HepG2 (cell line): ENCODE measurements around the gene PLS1. TPM values are rescaled to one million over a fixed set of nuclear protein-coding genes. Genes with fewer than 3 reads are reported as not detected.

Source experiments
- ATAC-seq: fragments of 200-7000 bp; cut with Tn5 transposase; 3 replicates; pipeline ENCODE4 v1.9.1; 2020; ENCODE audit warnings: mild to moderate bottlenecking, moderate library complexity
- BruUV-seq: library from RNA; stranded (reverse); fragments of 400-500 nt; replicated peaks from 2 replicates; lab custom pipeline; 2021; lab: Mats Ljungman, UMichigan
- CTCF ChIA-PET: fragments of 300-600 bp; formaldehyde crosslinking; extraction: SDS; loops from one replicate; lab custom pipeline; 2021; ENCODE audit warnings: low total read pairs, inconsistent platforms, low intra/inter-chr PET ratio; lab: Yijun Ruan, JAX
- POLR2A ChIA-PET: fragments of 350-600 bp; sonication (Branson Sonifier 250); formaldehyde crosslinking; loops from one replicate; lab custom pipeline; 2020; ENCODE audit warnings: antibody characterized with exemption, inconsistent platforms; lab: Yijun Ruan, JAX
- DNase-seq: peaks from one replicate; pipeline ENCODE4 v3.0.0-alpha.2; 2015; ENCODE audit warnings: low spot score
- FAIRE-seq: peaks from 3 replicates; lab custom pipeline; 2011; peaks lifted over from hg19 to GRCh38; lab: Jason Lieb, UNC
- H2AFZ ChIP-seq: one replicate; pipeline ENCODE4 v1.6.1; 2011; ENCODE audit warnings: low read length, inconsistent platforms
- H3K27ac ChIP-seq: fragments of 300-600 bp; 3 replicates; pipeline ENCODE4 v1.8.0; 2011; ENCODE audit warnings: mixed run types, mild to moderate bottlenecking, mixed read lengths, low read length, inconsistent platforms; ENCODE audit not compliant: insufficient read depth; ENCODE audit errors: extremely low read length
- H3K27me3 ChIP-seq, 2 experiments: fragments of 200-600 bp in 1 of 2; 2 replicates in 1 of 2; 3 replicates in 1 of 2; pipeline versions ENCODE4 v1.6.0 to v1.8.0; 2011; ENCODE audit warnings: low read length in 2 of 2, mild to moderate bottlenecking in 2 of 2, moderate library complexity in 2 of 2, inconsistent platforms in 1 of 2; ENCODE audit not compliant: insufficient read depth in 2 of 2, control insufficient read depth in 1 of 2
- H3K36me3 ChIP-seq, 2 experiments: fragments of 200-600 bp in 1 of 2; replicated peaks in 1 of 2; 2 replicates in 1 of 2; 3 replicates in 1 of 2; pipeline versions ENCODE4 v1.5.1 to v1.8.0; 2011; ENCODE audit warnings: low read length in 2 of 2, inconsistent platforms in 1 of 2; ENCODE audit not compliant: insufficient read depth in 2 of 2, control insufficient read depth in 1 of 2
- H3K4me1 ChIP-seq: 2 replicates; pipeline ENCODE4 v1.5.1; 2012; ENCODE audit warnings: low read length, inconsistent platforms; ENCODE audit not compliant: insufficient read depth
- H3K4me2 ChIP-seq: 2 replicates; pipeline ENCODE4 v1.6.0; 2011; ENCODE audit warnings: low read depth, low read length, inconsistent platforms
- H3K4me3 ChIP-seq, 3 experiments: fragments of 200-600 bp in 1 of 3; sonication (generic), shearing (Covaris generic) in 1 of 3; replicated peaks in 1 of 3; 2 replicates each; pipeline ENCODE4 v1.5.1; 2011 to 2016; ENCODE audit warnings: low read length in 3 of 3, inconsistent platforms in 2 of 3, low read depth in 2 of 3, mild to moderate bottlenecking in 2 of 3, control low read depth in 1 of 3, mixed read lengths in 1 of 3; ENCODE audit not compliant: insufficient read depth in 1 of 3
- H3K79me2 ChIP-seq: one replicate; pipeline ENCODE4 v1.6.1; 2011; ENCODE audit warnings: low read length, inconsistent platforms; ENCODE audit not compliant: insufficient read depth
- H3K9ac ChIP-seq: 2 replicates; pipeline ENCODE4 v1.6.0; 2011; ENCODE audit warnings: mild to moderate bottlenecking, low read depth, low read length, inconsistent platforms; ENCODE audit not compliant: insufficient read depth
- H3K9me3 ChIP-seq: 2 replicates; pipeline ENCODE4 v1.5.1; 2012; ENCODE audit warnings: mild to moderate bottlenecking, low read length
- H4K20me1 ChIP-seq: 2 replicates; pipeline ENCODE4 v1.6.0; 2011; ENCODE audit warnings: inconsistent platforms, mild to moderate bottlenecking, low read length, moderate library complexity; ENCODE audit not compliant: insufficient read depth
- CENPBD1 ChIP-seq: sonication (generic); formaldehyde crosslinking; IDR thresholded peaks from 2 replicates; pipeline ENCODE4 v1.8.0; 2022; ENCODE audit warnings: missing genetic modification reagents, low read depth, mild to moderate bottlenecking, borderline replicate concordance
- KLF16 ChIP-seq, 2 experiments: sonication (generic) in 1 of 2; formaldehyde crosslinking in 1 of 2; IDR thresholded peaks; 2 replicates each; pipeline versions ENCODE4 v1.6.1 to v1.8.0; 2016 to 2023; ENCODE audit warnings: missing genetic modification reagents in 2 of 2, missing compliant biosample characterization in 1 of 2
- MAF1 ChIP-seq: sonication (generic); formaldehyde crosslinking; IDR thresholded peaks from 2 replicates; pipeline ENCODE4 v1.5.0; 2020; ENCODE audit warnings: missing genetic modification reagents, borderline replicate concordance
- MEF2D ChIP-seq: sonication (generic); formaldehyde crosslinking; IDR thresholded peaks from 2 replicates; pipeline ENCODE4 v1.5.1; 2020; ENCODE audit warnings: mild to moderate bottlenecking, missing genetic modification reagents
- NCOR1 ChIP-seq: fragments of 200-600 bp; sonication (generic); IDR thresholded peaks from 2 replicates; pipeline ENCODE4 v1.7.0; 2017; ENCODE audit warnings: antibody characterized with exemption, low read length, borderline replicate concordance
- REXO4 ChIP-seq: sonication (generic); formaldehyde crosslinking; IDR thresholded peaks from 2 replicates; pipeline ENCODE4 v1.8.0; 2022; ENCODE audit warnings: missing genetic modification reagents, mild to moderate bottlenecking, borderline replicate concordance
- SIN3B ChIP-seq: fragments of 150-350 bp; IDR thresholded peaks from 2 replicates; pipeline ENCODE4 v1.6.1; 2014; ENCODE audit warnings: low read length
- SIX1 ChIP-seq: sonication (generic); formaldehyde crosslinking; IDR thresholded peaks from 2 replicates; pipeline ENCODE4 v1.4.0; 2020; ENCODE audit warnings: missing genetic modification reagents, borderline replicate concordance
- THAP11 ChIP-seq: IDR thresholded peaks from 2 replicates; pipeline ENCODE4 v1.6.1; 2016; ENCODE audit warnings: missing biosample characterization, missing genetic modification reagents
- TRIM24 ChIP-seq: sonication (generic); formaldehyde crosslinking; IDR thresholded peaks from 2 replicates; pipeline ENCODE4 v1.8.0; 2022; ENCODE audit warnings: mild to moderate bottlenecking, missing genetic modification reagents
- TSC22D2 ChIP-seq: sonication (generic); formaldehyde crosslinking; IDR thresholded peaks from 2 replicates; pipeline ENCODE4 v1.5.1; 2020; ENCODE audit warnings: missing genetic modification reagents, mild to moderate bottlenecking, borderline replicate concordance
- USF2 ChIP-seq, 2 experiments: sonication (generic) in 1 of 2; formaldehyde crosslinking in 1 of 2; IDR thresholded peaks; 2 replicates each; pipeline versions ENCODE4 v1.5.1 to v1.6.1; 2011 to 2020; ENCODE audit warnings: borderline replicate concordance in 1 of 2, low read depth in 1 of 2, low read length in 1 of 2, mild to moderate bottlenecking in 1 of 2, missing genetic modification reagents in 1 of 2, moderate library complexity in 1 of 2
- YY1 ChIP-seq: IDR thresholded peaks from 2 replicates; pipeline ENCODE4 v1.6.1; 2011; ENCODE audit warnings: low read length, low read depth, moderate library complexity, mild to moderate bottlenecking; ENCODE audit not compliant: insufficient read depth, insufficient replicate concordance
- ZBTB3 ChIP-seq: sonication (generic); formaldehyde crosslinking; IDR thresholded peaks from 2 replicates; pipeline ENCODE4 v1.4.0; 2020; ENCODE audit warnings: low read depth, mild to moderate bottlenecking, moderate library complexity, missing genetic modification reagents, borderline replicate concordance
- ZFP37 ChIP-seq: sonication (generic); formaldehyde crosslinking; IDR thresholded peaks from 2 replicates; pipeline ENCODE4 v1.4.0; 2020; ENCODE audit warnings: missing genetic modification reagents, borderline replicate concordance
- ZNF24 ChIP-seq: fragments of 450-650 bp; IDR thresholded peaks from 2 replicates; pipeline ENCODE4 v1.6.1; 2017; ENCODE audit warnings: antibody characterized with exemption, mild to moderate bottlenecking
- ZNF572 ChIP-seq: sonication (generic); formaldehyde crosslinking; IDR thresholded peaks from 2 replicates; pipeline ENCODE4 v1.5.1; 2020; ENCODE audit warnings: mild to moderate bottlenecking, missing genetic modification reagents
- ZNF639 ChIP-seq: conservative IDR thresholded peaks from 2 replicates; pipeline ENCODE4 v1.6.1; 2018; ENCODE audit warnings: missing genetic modification reagents
- ZNF704 ChIP-seq: sonication (generic); formaldehyde crosslinking; IDR thresholded peaks from 2 replicates; pipeline ENCODE4 v1.8.1; 2023; ENCODE audit warnings: mild to moderate bottlenecking, inconsistent platforms, moderate library complexity, missing genetic modification reagents, borderline replicate concordance
- ZNF850 ChIP-seq: sonication (generic); formaldehyde crosslinking; conservative IDR thresholded peaks from 2 replicates; pipeline ENCODE4 v1.9.0; 2021; ENCODE audit warnings: mild to moderate bottlenecking, missing genetic modification reagents
- WGBS: methylation state at CpG from one replicate; pipeline ENCODE4 v1.1.6; 2017; ENCODE audit warnings: low lambda C conversion rate; 5-methylcytosine and 5-hydroxymethylcytosine counted together
- in situ Hi-C: cut with HindIII; loops from 2 replicates; pipeline ENCODE4 v1.10.0; 2017; ENCODE audit warnings: low pct_unique_long_range_greater_than_20kb; ENCODE audit not compliant: extremely low pct_ligation_motif_present
- intact Hi-C: fragments of 100-400 bp; cut with micrococcal nuclease; formaldehyde crosslinking; loops from one replicate; pipeline ENCODE4 v1.10.0; 2022; ENCODE audit not compliant: unreplicated experiment
- polyA plus RNA-seq, 8 experiments: library from polyadenylated mRNA; depleted of rRNA in 3 of 8; stranded (reverse) in 7 of 8; unstranded in 1 of 8; fragments of >200 nt; fragmentation: Illumina TruSeq in 4 of 8; extraction: Trizol in 4 of 8; gene quantifications; 2 replicates each; pipeline versions ENCODE4 v1.2.1 to v1.2.3, GENCODE V29; 2011 to 2016; ENCODE audit warnings: low read depth in 4 of 8, missing spikeins in 1 of 8, mixed read lengths in 1 of 8; ENCODE audit not compliant: insufficient read depth in 1 of 8
- total RNA-seq, 5 experiments: library from RNA; depleted of rRNA; stranded (reverse); fragments of >200 nt; fragmentation: Illumina TruSeq; extraction: Trizol; gene quantifications; 2 replicates each; pipeline ENCODE4 v1.2.3, GENCODE V29; 2016; ENCODE audit warnings: low read depth in 1 of 5

PLS1 gene
- total and polyA plus RNA-seq, 2 of the 13 experiments (the other 11 are each of a cell fraction or from before 2014, with no cell fraction given) = 11.2 to 21.1 TPM

GRCh38 chr3:142670120-142670519 lies 73.9 kb downstream of the PLS1 start (continued):
- no peak for TF ChIP-seq MEF2D (CRISPR knock-in tag)
- TF ChIP-seq KLF16 (CRISPR knock-in tag; IDR thresholded peaks at IDR 0.05) = no peak
- no peak for TF ChIP-seq REXO4 (CRISPR knock-in tag)
- TF ChIP-seq TSC22D2 (CRISPR knock-in tag) = no peak
- no peak for TF ChIP-seq CENPBD1 (CRISPR knock-in tag)
- no peak for TF ChIP-seq YY1
- no peak for TF ChIP-seq THAP11
- no peak for TF ChIP-seq ZNF850 (CRISPR knock-in tag)
- TF ChIP-seq ZNF704 = no peak
- TF ChIP-seq SIX1 (CRISPR knock-in tag) = no peak
- no peak for TF ChIP-seq MAF1

- POLR2A ChIA-PET = no interaction called here
- TF ChIP-seq ZBTB3 (CRISPR knock-in tag) (no peak), ZNF24 (no peak), ZNF639 (CRISPR knock-in tag) (no peak), ZFP37 (CRISPR knock-in tag) (no peak), TRIM24 (CRISPR knock-in tag) (no peak), ZNF572 (CRISPR knock-in tag) (no peak), USF2 (IDR thresholded peaks at IDR 0.05; ENCODE audit: low read depth, low read length) (no peak), USF2 (CRISPR knock-in tag; IDR thresholded peaks at IDR 0.05; ENCODE audit: borderline replicate concordance) (no peak), NCOR1 (no peak), SIN3B (no peak)
Measured at GRCh38 chr3:142676151-142676550, 80.0 kb downstream of the PLS1 start.

More at GRCh38 chr3:142676151-142676550, 80.0 kb downstream of the PLS1 start:
- 0 out of 5 replicates have a peak, but pooled peaks cover 0 to 9% of the 10 kb centered on the region in 2 experiments for H3K36me3 ChIP-seq
- CTCF ChIA-PET = no interaction called here
- H3K9me3 ChIP-seq = no peaks in the 10 kb centered on the region
- no peak overlapping the region for H3K4me3 ChIP-seq
- in situ Hi-C loops = no loop called here
- intact Hi-C loops = no loop called here
- H3K4me2 ChIP-seq = no peak overlapping the region
- no peaks in the 10 kb centered on the region for H3K27me3 ChIP-seq
- DNase-seq (no peak), ATAC-seq (no peak), FAIRE-seq (no peak)
- H2AFZ ChIP-seq = no peak overlapping the region
- H4K20me1 ChIP-seq = no peaks in the 10 kb centered on the region
- H3K4me1 ChIP-seq = no peaks in the 10 kb centered on the region
- H3K79me2 ChIP-seq = no peaks in the 10 kb centered on the region
- no peak overlapping the region for H3K27ac ChIP-seq
- WGBS = 95% methylated on average over 2 of the region's 2 CpGs
- H3K9ac ChIP-seq = no peak overlapping the region
- BruUV-seq = no TSS peak
